ENCODE measurements around the gene CSNK2B.

Gene CSNK2B

GRCh38 chr6:31620586-31621319 lies 45.1 kb upstream of the CSNK2B start, which contains the start of gene PRRC2A (continued):
- TF ChIP-seq ZNF518A (tag by site-specific recombination; conservative IDR thresholded peaks at IDR 0.05; ENCODE audit: low read depth) (0 out of 2 replicates have a peak, but pooled peaks have one; percentile 20), ZNF623 (tag by site-specific recombination; IDR thresholded peaks at IDR 0.05) (peak; percentile 46; the same call in 1 of the 2 replicates), ZNF664 (tag by site-specific recombination; IDR thresholded peaks at IDR 0.05) (no peak), SP7 (tag by site-specific recombination; IDR thresholded peaks at IDR 0.05) (peak; percentile 68; the same call in 1 of the 2 replicates), IKZF3 (tag by site-specific recombination; IDR thresholded peaks at IDR 0.05) (0 out of 2 replicates have a peak, but pooled peaks have one; percentile 12), ZNF16 (tag by site-specific recombination; IDR thresholded peaks at IDR 0.05; ENCODE audit: low read depth) (no peak), ZNF423 (tag by site-specific recombination; IDR thresholded peaks at IDR 0.05) (peak; percentile 12; the same call in 1 of the 2 replicates), ZNF792 (tag by site-specific recombination; IDR thresholded peaks at IDR 0.05) (0 out of 2 replicates have a peak, but pooled peaks have one; percentile 40), ZNF140 (tag by site-specific recombination; IDR thresholded peaks at IDR 0.05) (no peak), ZNF280D (tag by site-specific recombination; IDR thresholded peaks at IDR 0.05) (peak; percentile 89), ZNF146 (tag by site-specific recombination; IDR thresholded peaks at IDR 0.05) (peak; percentile 58), ZNF510 (tag by site-specific recombination; IDR thresholded peaks at IDR 0.05; ENCODE audit: insufficient replicate concordance) (no peak), ZBTB48 (tag by site-specific recombination; IDR thresholded peaks at IDR 0.05) (peak; percentile 69; the same call in 1 of the 2 replicates), ZNF398 (tag by site-specific recombination; IDR thresholded peaks at IDR 0.05) (peak; percentile 89), TSHZ1 (tag by site-specific recombination; IDR thresholded peaks at IDR 0.05; ENCODE audit: borderline replicate concordance) (peak; percentile 42; the same call in 1 of the 2 replicates), ZNF37A (tag by site-specific recombination; IDR thresholded peaks at IDR 0.05) (no peak), ZSCAN18 (tag by site-specific recombination; IDR thresholded peaks at IDR 0.05) (no peak), ZNF624 (tag by site-specific recombination; IDR thresholded peaks at IDR 0.05) (no peak), ZNF548 (tag by site-specific recombination; IDR thresholded peaks at IDR 0.05) (0 out of 2 replicates have a peak, but pooled peaks have one; percentile 34), SCRT1 (tag by site-specific recombination; IDR thresholded peaks at IDR 0.05; ENCODE audit: borderline replicate concordance) (no peak), ZNF768 (tag by site-specific recombination; IDR thresholded peaks at IDR 0.05) (no peak), ZNF292 (tag by site-specific recombination; IDR thresholded peaks at IDR 0.05; ENCODE audit: borderline replicate concordance, low read depth) (no peak), ZNF561 (tag by site-specific recombination; IDR thresholded peaks at IDR 0.05; ENCODE audit: borderline replicate concordance) (peak; percentile 75), ZSCAN30 (tag by site-specific recombination; IDR thresholded peaks at IDR 0.05) (peak; percentile 94)
